Stimulated activated CD8-positive, alpha-beta memory T cell treated with anti-CD3 and anti-CD28 coated beads, Interleukin-2, amount 100 ng/mL, for 1 hour (primary cell): ENCODE results near the gene SRGN.
"Not testable (repeated sequence)": the region's sequence is repeated elsewhere in the genome, so short reads cannot be mapped to it uniquely, and the experiment has no call there.

Experiments used
- DNase-seq, 2 donors: peaks; one replicate each; pipeline ENCODE4 v3.0.0-alpha.2; 2020; ENCODE audit warnings: low read depth in 2 of 2

SRGN gene

DNA sequence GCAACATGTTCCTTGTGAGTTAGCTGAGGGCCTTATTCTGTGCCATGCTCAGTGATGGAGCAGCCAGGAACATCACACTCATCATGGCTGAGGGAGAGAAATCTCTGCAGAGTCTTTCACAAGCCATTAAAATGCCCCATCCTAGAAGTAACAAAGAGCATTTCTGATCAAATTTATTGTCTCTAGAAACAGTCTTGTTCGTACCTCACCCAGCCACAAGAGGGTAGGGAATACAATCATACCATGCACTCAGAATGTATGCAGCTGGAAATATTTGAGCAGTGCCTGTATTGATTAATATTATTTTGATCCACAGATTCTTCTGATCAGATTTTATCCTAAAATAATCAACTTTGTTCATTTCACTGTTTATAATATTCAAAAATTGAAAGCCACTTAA is 53.4 kb downstream of the SRGN start:
- no peak for DNase-seq

- DNase-seq, result not testable (repeated sequence)
Observed at GRCh38 chr10:69142074-69142473, 54.2 kb downstream of the SRGN start.

DNA sequence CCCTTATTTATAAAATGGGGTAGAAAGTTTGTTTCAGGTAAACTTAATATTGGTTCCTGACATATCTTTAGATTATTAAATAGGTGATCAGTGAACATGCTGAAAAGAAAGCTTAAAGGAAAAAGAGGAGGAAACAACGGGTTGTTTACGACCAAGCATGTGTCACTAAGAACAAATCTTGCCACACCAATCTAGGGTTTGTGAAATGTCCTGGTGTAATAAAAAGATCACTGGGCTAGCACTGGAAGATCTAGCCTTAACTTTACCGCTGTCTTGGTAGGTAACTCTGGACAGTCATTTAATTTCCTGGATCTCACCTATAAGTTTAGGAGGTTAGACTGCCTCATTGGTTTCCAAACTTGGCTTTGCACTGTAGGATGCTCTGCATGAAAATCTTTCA is 55.1 kb downstream of the SRGN start:
- no peak for DNase-seq

GRCh38 chr10:69145329-69145728 is 57.4 kb downstream of the SRGN start:
- DNase-seq, result no peak

- DNase-seq, result no peak
Observed at GRCh38 chr10:69145864-69146263, 58.0 kb downstream of the SRGN start.

DNA sequence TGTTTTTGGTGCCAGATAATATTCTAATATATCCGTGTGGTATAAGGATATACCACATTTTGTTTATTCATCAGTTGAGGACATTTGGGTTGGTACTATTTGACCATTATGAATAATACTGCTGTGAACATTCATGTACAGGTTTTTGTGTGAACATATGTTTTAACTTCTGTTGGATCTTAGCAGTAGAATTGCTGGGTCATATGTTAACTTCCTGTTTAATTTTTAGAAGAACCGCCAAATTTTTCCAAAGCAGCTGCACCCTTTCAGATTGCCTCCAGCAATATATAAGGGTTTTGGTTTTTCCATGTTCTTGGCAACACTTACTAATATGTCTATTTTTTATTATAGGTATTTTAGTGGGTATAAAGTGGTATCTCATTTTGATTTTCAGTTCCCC is 58.9 kb downstream of the SRGN start:
- DNase-seq, result no peak

GRCh38 chr10:69151984-69152383 is 64.1 kb downstream of the SRGN start:
- DNase-seq, result no peak

GRCh38 chr10:69153227-69153626 is 65.3 kb downstream of the SRGN start:
- DNase-seq, result no peak
